ENCODE measurements around the gene COL4A2. TPM values are rescaled to one million over a fixed set of nuclear protein-coding genes. Genes with fewer than 3 reads are reported as not detected.
A peak's percentile ranks its signal among the peaks of the same experiment; 100 is the strongest.

COL4A2 gene
- total and polyA plus RNA-seq, 2 donors, result 465 to 488 TPM

DNA sequence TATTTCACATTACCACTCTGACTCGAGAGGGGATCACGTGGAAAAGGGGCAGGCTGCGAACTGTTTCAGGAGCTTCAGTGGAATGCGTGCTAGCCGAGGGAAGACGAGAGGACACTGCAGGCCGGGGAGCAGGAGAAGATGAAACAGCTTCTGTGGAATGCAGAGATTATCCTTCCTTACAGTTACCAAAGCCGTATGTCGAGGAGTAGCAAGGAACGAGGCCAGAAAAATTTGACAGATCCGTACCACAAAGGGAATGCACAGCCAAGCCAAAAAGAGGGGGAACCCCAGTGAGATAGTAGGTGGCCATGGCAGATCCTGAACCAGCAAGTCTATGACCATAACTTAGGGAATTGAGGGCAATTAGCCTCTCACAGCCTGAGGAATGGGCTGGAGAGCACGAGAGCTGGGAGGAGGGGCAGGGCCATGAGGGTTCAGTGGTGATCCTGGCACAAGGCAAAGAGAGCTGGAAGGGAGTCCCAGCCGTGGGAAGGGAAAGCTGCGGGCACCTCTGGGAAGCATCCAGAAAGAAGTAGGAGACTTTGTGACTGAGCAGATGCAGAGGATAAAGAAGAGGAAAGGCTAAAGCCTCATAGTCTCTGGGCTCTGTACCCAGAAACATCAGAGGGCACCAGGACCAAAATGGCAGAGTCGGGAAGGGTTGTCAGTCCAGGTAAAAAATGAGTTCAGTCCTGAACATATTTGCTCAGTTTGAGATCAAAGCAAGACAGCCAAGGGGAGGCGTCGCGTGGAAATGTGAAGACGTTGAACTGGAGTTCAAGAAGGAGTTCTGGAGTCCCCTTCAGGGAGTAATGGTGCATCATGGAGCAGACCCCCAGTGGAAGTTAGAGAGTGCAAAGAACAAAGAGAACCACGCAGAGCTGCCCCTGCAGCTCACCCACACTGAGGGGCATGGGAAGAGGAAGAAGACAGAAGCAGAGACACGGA is 5.2 kb upstream of the COL4A2 start:
- H3K4me3 ChIP-seq (ENCODE audit: low read depth, low read length), result no peak overlapping the region

DNA sequence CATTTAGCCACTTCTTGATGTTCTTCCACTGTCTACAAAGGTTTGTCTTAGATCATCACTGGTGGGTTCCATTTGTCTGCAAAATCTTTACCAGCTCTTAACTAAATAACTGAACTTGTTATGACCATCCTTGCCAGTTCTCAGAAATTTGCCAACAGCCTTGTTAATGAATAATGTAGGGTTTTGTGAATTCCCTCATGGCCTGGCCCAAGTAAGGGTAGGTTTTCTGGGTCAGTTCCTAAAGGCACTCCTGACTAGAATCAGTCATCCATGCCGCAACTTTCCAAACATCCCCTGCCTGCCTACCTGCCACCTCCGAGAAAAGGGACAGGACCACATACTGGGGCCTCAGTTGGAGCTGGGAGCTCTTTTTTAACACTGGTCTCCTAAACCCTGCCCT is 4.1 kb upstream of the COL4A2 start:
- H3K4me3 ChIP-seq (ENCODE audit: low read depth, low read length), result no peak overlapping the region
- no peaks in the 10 kb centered on the region for H3K4me1 ChIP-seq (ENCODE audit: insufficient read depth)
- H3K36me3 ChIP-seq (ENCODE audit: insufficient read depth), result no peaks in the 10 kb centered on the region
- WGBS, result 85% methylated on average over 2 of the region's 2 CpGs
- H3K27ac ChIP-seq (ENCODE audit: low read depth), result no peak overlapping the region
- DNase-seq (ENCODE audit: extremely low spot score), result no peak

More for the DNA sequence above, 5.2 kb upstream of the COL4A2 start:
- DNase-seq (ENCODE audit: extremely low spot score), result no peak
- WGBS, result 42% methylated on average over 21 of the region's 21 CpGs
- H3K27ac ChIP-seq (ENCODE audit: low read depth), result no peak overlapping the region
- no peaks in the 10 kb centered on the region for H3K4me1 ChIP-seq (ENCODE audit: insufficient read depth)
- H3K36me3 ChIP-seq (ENCODE audit: insufficient read depth), result no peaks in the 10 kb centered on the region

DNA sequence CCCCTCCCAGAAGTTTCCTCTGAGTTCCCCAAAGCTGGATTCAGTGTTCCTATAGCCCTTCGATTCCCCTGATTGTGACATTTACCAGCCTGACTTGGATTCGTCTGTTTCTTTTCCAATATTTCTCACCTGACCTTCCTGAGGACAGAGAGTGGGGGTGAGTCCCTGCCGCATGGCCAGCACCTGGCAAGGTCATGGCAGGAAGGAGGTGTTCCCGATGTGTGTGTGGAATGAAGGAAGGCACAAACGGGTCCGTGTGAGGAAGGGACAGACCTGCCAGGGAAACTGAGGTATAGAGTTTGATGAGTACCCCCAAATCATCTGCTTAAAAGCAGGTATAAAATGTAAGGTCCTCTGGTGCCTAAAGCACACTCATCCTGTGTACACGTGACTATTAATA is 3.4 kb upstream of the COL4A2 start:
- no peak overlapping the region for H3K4me3 ChIP-seq (ENCODE audit: low read depth, low read length)
- no peaks in the 10 kb centered on the region for H3K4me1 ChIP-seq (ENCODE audit: insufficient read depth)
- WGBS, result 73% methylated on average over 7 of the region's 7 CpGs
- no peak overlapping the region for H3K27ac ChIP-seq (ENCODE audit: low read depth)
- DNase-seq (ENCODE audit: extremely low spot score), result no peak
- no peaks in the 10 kb centered on the region for H3K36me3 ChIP-seq (ENCODE audit: insufficient read depth)

DNA sequence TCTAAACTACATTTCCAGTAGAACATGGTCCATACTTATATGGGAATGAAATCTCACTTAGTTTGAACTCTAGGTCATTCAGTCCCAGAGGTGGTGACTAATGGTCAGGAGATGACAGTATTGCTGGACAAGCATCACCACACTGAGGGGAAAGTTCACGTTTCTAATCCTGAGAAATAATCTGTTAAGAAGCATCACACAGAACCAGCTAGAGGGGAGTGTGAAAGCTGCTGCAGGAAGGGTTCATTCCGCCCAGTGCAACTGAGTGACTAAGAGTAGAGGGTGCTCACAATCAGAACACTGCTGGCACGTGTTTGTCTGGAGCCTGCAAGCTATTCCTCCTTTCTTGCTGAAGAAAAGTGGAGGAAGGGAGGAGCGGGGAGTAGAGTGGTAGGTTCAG is 2.8 kb upstream of the COL4A2 start:
- Histone ChIP-seq H3K4me1 (ENCODE audit: insufficient read depth) (no peaks in the 10 kb centered on the region), H3K36me3 (ENCODE audit: insufficient read depth) (no peaks in the 10 kb centered on the region), H3K27ac (ENCODE audit: low read depth) (no peak overlapping the region), H3K4me3 (ENCODE audit: low read depth, low read length) (no peak overlapping the region)
- WGBS, result 45% methylated on average over 4 of the region's 4 CpGs
- DNase-seq (ENCODE audit: extremely low spot score), result no peak

DNA sequence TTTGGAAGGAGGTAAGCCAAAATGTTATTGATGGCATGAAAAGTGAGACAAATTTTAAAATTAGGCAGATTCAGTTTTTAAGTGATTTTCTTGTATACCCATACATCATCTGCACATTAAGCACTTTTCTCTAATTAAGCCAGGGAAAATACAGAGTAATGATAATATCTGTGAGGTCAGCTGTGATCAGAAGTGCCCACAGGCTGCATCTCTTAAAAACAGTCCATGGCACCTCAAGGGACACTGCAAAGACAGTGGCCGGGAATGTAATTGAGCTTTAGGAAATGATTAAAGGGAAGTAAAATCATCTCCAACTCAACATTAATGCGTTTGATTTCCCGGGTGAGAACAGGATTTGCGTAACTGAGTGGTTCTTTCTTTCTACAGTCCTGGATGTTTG is 2.1 kb upstream of the COL4A2 start:
- Histone ChIP-seq H3K27ac (ENCODE audit: low read depth) (no peak overlapping the region), H3K4me1 (ENCODE audit: insufficient read depth) (no peaks in the 10 kb centered on the region), H3K4me3 (ENCODE audit: low read depth, low read length) (no peak overlapping the region), H3K36me3 (ENCODE audit: insufficient read depth) (no peaks in the 10 kb centered on the region)
- 41% methylated on average over 4 of the region's 4 CpGs for WGBS
- no peak for DNase-seq (ENCODE audit: extremely low spot score)

DNA sequence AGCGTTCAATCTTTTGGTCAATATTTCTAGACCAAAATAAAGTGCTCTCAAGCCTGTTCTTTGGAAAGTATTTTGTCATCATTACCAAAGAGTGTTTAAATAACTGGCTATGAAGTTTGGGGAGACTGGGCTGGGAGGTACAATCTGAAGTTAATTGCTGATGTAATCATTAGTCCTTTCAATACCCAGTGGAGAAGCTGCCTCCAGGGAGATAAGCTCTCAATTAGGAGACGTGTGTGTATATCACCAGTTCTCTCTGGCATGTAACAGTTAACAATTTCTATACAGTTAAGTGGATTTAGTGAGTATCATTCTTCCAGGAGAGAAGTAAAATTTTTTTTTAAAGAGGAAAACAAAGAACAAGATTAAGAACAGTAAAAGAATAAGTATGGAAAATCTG is 1.5 kb upstream of the COL4A2 start:
- 35% methylated on average over 2 of the region's 2 CpGs for WGBS
- Histone ChIP-seq H3K4me1 (ENCODE audit: insufficient read depth) (no peaks in the 10 kb centered on the region), H3K4me3 (ENCODE audit: low read depth, low read length) (peak overlapping the region; percentile 70), H3K36me3 (ENCODE audit: insufficient read depth) (no peaks in the 10 kb centered on the region), H3K27ac (ENCODE audit: low read depth) (no peak overlapping the region)
- no peak for DNase-seq (ENCODE audit: extremely low spot score)

DNA sequence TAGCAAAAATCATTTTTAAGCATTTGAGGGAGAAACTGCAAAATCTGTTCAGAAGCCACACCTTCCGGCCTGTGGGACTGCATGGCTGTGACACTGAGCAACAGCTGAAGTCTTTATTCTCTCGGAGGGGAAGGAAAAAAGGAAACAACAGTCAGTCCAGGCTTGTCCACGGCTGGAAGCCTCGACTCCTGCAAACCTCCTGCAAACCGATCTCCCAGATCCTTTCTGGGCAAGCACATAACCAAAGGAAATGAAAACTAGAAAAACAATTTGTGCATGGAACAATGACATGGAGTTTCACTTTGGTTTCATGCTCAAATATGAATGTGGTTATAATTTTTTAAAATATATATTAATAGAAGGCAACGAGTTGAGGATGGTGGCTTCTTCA is 1.1 kb upstream of the COL4A2 start:
- H3K4me1 ChIP-seq (ENCODE audit: insufficient read depth), result no peaks in the 10 kb centered on the region
- DNase-seq (ENCODE audit: extremely low spot score), result no peak
- peak overlapping the region; percentile 70 for H3K4me3 ChIP-seq (ENCODE audit: low read depth, low read length)
- 8% methylated on average over 6 of the region's 6 CpGs for WGBS
- H3K36me3 ChIP-seq (ENCODE audit: insufficient read depth), result no peaks in the 10 kb centered on the region
- no peak overlapping the region for H3K27ac ChIP-seq (ENCODE audit: low read depth)

DNA sequence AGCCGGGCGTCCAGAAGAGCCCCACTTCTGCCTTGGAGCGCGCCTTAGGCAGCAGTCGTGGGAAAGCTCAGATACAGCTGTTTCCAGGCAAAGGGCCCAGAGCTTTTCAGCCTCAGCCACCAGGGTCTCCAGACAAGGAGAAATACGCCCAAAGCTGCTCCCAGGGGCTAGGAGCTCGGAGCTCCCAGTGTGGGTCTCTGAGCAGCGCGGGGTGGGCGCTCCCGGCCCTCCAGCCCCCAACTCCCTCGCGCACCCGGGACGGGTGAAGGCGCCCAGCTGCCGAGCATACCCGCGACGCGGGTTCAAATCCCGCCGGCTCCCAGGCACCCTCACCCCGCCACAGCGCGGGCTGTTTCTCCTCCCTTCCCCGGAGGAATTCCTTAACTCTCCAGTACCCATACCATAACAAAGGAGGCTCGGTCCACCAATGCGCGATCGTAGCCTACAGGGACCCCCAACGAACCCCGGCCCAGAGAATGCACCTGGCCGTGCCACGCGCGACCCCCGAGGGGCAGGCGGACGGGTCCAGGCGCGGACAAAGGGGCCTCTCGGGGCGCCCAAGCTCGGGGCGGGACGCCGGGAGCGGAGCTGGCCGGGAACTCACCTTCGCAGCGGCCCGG is 634 bp upstream of the COL4A2 start:
- DNase-seq (ENCODE audit: extremely low spot score), result no peak
- no peaks in the 10 kb centered on the region for H3K4me1 ChIP-seq (ENCODE audit: insufficient read depth)
- H3K4me3 ChIP-seq (ENCODE audit: low read depth, low read length), result peak overlapping the region; percentile 70
- under 1% methylated on average over 53 of the region's 53 CpGs for WGBS
- peak overlapping the region; percentile 90 for H3K27ac ChIP-seq (ENCODE audit: low read depth)
- H3K36me3 ChIP-seq (ENCODE audit: insufficient read depth), result no peaks in the 10 kb centered on the region

DNA sequence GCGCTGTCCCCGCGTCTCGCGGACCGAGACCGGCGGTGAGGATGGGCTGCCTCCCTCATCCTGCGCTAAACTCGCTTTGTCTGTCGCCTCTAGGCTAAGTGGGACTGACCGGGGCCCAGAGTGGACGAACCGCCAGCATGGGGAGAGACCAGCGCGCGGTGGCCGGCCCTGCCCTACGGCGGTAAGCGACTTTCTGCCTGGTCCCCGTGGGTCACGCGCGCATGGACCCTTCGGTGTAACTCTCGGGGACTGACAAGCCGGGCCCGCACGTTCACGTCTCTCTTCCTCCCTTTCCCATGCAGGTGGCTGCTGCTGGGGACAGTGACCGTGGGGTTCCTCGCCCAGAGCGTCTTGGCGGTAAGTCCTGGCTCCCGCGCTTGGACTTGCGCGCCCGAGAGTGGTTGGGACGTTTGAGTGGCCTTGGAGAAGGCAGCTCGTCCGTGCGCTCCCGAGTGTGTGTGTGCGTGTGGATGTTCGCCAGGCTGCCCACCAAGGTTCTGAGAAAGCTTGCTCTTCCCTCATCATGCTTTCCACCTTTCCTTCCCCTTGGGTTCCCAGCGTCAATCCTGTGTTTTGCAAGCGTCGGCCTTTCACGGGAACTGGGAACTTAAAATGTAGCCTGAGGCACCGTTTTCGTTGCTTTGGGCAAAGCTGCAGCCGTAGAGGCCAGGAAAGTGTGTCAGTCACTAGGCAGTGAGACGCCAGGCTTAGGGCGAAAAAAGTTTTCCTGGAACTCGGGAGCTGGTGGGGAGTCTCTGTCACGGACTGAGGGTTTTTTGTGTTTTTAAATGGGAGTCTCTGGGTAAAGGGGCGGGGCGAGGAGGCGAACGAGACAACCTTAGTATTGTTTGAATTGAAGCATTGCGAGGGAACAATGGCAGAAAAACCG is 927 bp downstream of the COL4A2 start:
- Histone ChIP-seq H3K27ac (ENCODE audit: low read depth) (peak overlapping the region; percentile 90), H3K4me1 (ENCODE audit: insufficient read depth) (no peaks in the 10 kb centered on the region), H3K4me3 (ENCODE audit: low read depth, low read length) (peak overlapping the region; percentile 70), H3K36me3 (ENCODE audit: insufficient read depth) (no peaks in the 10 kb centered on the region)
- no peak for DNase-seq (ENCODE audit: extremely low spot score)
- WGBS, result under 1% methylated on average over 64 of the region's 64 CpGs

DNA sequence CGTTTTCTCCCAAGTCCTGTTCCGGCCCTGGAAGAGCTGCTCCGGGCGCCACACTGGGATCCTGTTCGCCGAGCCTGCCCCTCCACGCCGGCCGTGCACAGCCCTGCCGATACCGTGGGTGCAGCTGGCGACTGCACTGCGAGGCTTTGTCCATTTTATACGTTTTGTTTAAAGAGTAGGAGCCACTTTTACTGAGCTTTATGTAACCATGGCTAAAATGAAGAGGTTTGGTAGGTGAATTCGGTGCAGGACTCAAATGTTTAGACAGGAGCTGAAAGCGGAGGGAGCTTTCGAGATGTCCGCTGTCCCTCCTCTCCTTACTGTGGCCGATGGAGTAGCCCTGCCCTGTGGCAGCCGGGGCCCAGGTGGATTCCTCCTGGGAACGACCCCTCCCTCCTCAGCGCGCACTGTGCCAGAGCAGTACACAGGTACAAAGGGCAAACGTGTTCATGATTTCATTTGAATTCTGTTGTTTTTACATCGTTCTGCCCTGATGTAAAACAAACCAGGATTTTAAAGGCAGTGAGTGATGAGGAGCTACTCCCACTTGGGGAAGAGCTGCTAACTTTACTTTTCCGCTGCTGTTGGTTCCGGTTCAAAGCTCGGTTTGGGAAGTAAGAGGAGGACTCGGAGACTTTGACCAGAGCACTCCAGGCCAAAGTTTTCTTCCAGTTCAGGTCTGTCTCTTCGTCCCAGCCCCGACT is 1.7 kb downstream of the COL4A2 start:
- DNase-seq (ENCODE audit: extremely low spot score), result no peak
- H3K4me1 ChIP-seq (ENCODE audit: insufficient read depth), result no peaks in the 10 kb centered on the region
- no peaks in the 10 kb centered on the region for H3K36me3 ChIP-seq (ENCODE audit: insufficient read depth)
- peak overlapping the region; percentile 70 for H3K4me3 ChIP-seq (ENCODE audit: low read depth, low read length)
- WGBS, result 8% methylated on average over 31 of the region's 31 CpGs
- peak overlapping the region; percentile 26 for H3K27ac ChIP-seq (ENCODE audit: low read depth)

DNA sequence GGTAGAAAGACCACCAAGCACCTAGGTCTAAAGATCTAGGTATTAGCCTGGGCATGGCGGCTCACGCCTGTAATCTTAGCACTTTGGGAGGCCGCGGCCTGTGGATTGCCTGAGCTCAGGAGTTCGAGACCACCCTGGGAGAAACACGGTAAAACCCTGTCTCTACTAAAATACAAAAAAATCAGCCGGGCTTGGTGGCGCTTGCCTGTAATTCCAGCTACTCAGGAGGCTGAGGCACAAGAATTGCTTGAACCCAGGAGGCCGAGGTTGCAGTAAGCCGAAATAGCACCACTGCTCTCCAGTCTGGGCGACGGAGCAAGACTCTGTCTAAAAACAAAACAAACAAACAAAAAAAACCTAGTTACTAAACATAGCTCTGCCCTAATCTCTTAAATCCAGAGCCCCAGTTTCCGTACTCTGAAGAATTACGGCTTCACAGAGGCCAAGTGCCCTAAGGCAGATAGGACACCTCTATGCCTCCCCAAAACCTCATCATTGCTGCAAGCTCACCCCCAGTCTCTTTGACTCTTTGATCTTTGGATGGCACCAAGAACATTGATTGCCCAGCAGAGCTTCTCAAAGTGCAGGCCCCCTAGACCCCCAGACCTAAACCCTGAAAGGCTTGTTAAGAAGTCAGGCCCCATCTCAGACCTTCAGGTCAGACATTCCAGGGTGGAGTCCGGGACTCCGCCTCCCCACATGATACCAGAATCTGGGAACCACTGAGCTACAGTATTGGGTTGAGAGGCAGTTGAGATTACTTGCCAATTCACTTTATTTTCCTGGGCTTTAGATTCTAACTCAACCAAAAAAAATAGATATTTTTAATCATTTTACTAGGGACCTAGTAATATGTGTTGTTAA is 2.8 kb downstream of the COL4A2 start:
- H3K36me3 ChIP-seq (ENCODE audit: insufficient read depth), result no peaks in the 10 kb centered on the region
- WGBS, result 56% methylated on average over 16 of the region's 16 CpGs
- H3K27ac ChIP-seq (ENCODE audit: low read depth), result no peak overlapping the region
- H3K4me3 ChIP-seq (ENCODE audit: low read depth, low read length), result no peak overlapping the region
- H3K4me1 ChIP-seq (ENCODE audit: insufficient read depth), result no peaks in the 10 kb centered on the region
- no peak for DNase-seq (ENCODE audit: extremely low spot score)

Data from urinary bladder (tissue), 4 donors.